HL-60 (cell line): ENCODE measurements around the gene GPS2.

Experiments used
- DNase-seq, 2 experiments: peaks; one replicate each; pipeline ENCODE4 v3.0.0-alpha.2; 2010 to 2020; ENCODE audit warnings: low read depth in 1 of 2, low spot score in 1 of 2
- H3K27ac ChIP-seq: fragments of 250-450 bp; sonication (Bioruptor Pico); replicated peaks from 2 replicates; pipeline ENCODE4 v1.5.1; 2020; ENCODE audit warnings: mild to moderate bottlenecking, moderate library complexity
- H3K27me3 ChIP-seq: fragments of 250-450 bp; sonication (Bioruptor Pico); 2 replicates; pipeline ENCODE4 v1.5.1; 2021; ENCODE audit warnings: mild to moderate bottlenecking, moderate library complexity; ENCODE audit not compliant: insufficient read depth, poor library complexity, severe bottlenecking
- H3K4me3 ChIP-seq: replicated peaks from 2 replicates; pipeline ENCODE4 v1.5.1; 2011; ENCODE audit warnings: mild to moderate bottlenecking, control low read depth, low read length; ENCODE audit not compliant: insufficient read depth
- CTCF ChIP-seq: IDR thresholded peaks from one replicate; pipeline ENCODE4 v1.5.1; 2011; ENCODE audit warnings: low read length, control low read depth, inconsistent platforms; ENCODE audit not compliant: insufficient read depth
- GABPA ChIP-seq: IDR thresholded peaks from 2 replicates; pipeline ENCODE4 v1.6.1; 2012; ENCODE audit warnings: low read depth
- POLR2AphosphoS5 ChIP-seq: IDR thresholded peaks from 2 replicates; pipeline ENCODE4 v1.6.1; 2012; ENCODE audit warnings: low read depth
- REST ChIP-seq: IDR thresholded peaks from 2 replicates; pipeline ENCODE4 v1.6.1; 2012; ENCODE audit warnings: low read depth; ENCODE audit not compliant: insufficient replicate concordance
- SPI1 ChIP-seq: IDR thresholded peaks from 2 replicates; pipeline ENCODE4 v1.6.1; 2012; ENCODE audit warnings: low read depth, mild to moderate bottlenecking, borderline replicate concordance

Gene GPS2

GRCh38 chr17:7346761-7347614, 31.8 kb upstream of the GPS2 start:
- no peak overlapping the region for H3K27ac ChIP-seq
- TF ChIP-seq CTCF, result no peak
- TF ChIP-seq SPI1, result no peak
- TF ChIP-seq POLR2AphosphoS5, result no peak
- TF ChIP-seq GABPA, result no peak
- TF ChIP-seq REST, result no peak
- H3K4me3 ChIP-seq, result no peak overlapping the region
- no peaks in the 10 kb centered on the region for H3K27me3 ChIP-seq
- DNase-seq, result no peak

GRCh38 chr17:7343250-7343649, 28.1 kb upstream of the GPS2 start:
- no peak for DNase-seq
- no peaks in the 10 kb centered on the region for H3K27me3 ChIP-seq
- no peak overlapping the region for H3K27ac ChIP-seq
- TF ChIP-seq CTCF (no peak), SPI1 (no peak), GABPA (no peak), POLR2AphosphoS5 (no peak), REST (no peak)
- no peak overlapping the region for H3K4me3 ChIP-seq

- H3K27me3 ChIP-seq, result no peaks in the 10 kb centered on the region
- no peak for DNase-seq
- no peak for TF ChIP-seq POLR2AphosphoS5
- no peak for TF ChIP-seq REST
- TF ChIP-seq SPI1, result no peak
- H3K27ac ChIP-seq, result no peak overlapping the region
- no peak overlapping the region for H3K4me3 ChIP-seq
Measured at GRCh38 chr17:7341842-7342241, 26.7 kb upstream of the GPS2 start.
